H1 (cell line): ENCODE results near the gene UQCC5. TPM values are rescaled to one million over a fixed set of nuclear protein-coding genes. Genes with fewer than 3 reads are reported as not detected.

Source experiments
- CHD2 ChIP-seq: IDR thresholded peaks from 2 replicates; pipeline ENCODE4 v1.6.1; 2012; ENCODE audit warnings: low read length, improper control_type of control experiment
- CHD7 ChIP-seq: fragments of 300-600 bp; sonication (generic); IDR thresholded peaks from 2 replicates; pipeline ENCODE4 v1.7.1; 2012; ENCODE audit warnings: low read length, moderate library complexity, mild to moderate bottlenecking, inconsistent platforms; ENCODE audit not compliant: insufficient replicate concordance
- HDAC2 ChIP-seq, 2 experiments: fragments of 300-600 bp in 1 of 2; sonication (generic) in 1 of 2; IDR thresholded peaks; 2 replicates each; pipeline ENCODE4 v1.6.1; 2011 to 2012; ENCODE audit warnings: low read depth in 2 of 2, low read length in 2 of 2, mild to moderate bottlenecking in 2 of 2, moderate library complexity in 2 of 2, borderline replicate concordance in 1 of 2, inconsistent platforms in 1 of 2
- polyA plus RNA-seq, 7 experiments: library from polyadenylated mRNA; depleted of rRNA in 3 of 7; stranded (reverse) in 5 of 7; unstranded in 2 of 7; fragments of >200 nt in 5 of 7; fragments of 200-250 nt in 2 of 7; gene quantifications; 1 replicate in 5 of 7; 2 replicates in 1 of 7; 4 replicates in 1 of 7; pipeline versions ENCODE4 v1.2.1 to v1.2.3, GENCODE V29; 2011 to 2013; ENCODE audit warnings: missing spikeins in 2 of 7, mixed read lengths in 2 of 7
- total RNA-seq: library from RNA; stranded (reverse); fragmentation: NEBNext Ultra II Directional; extraction: Animal tissue kit (Norgen Biotek cat#: 25700); gene quantifications from 2 replicates; pipeline ENCODE4 v1.2.1, GENCODE V29; 2021

Gene UQCC5
- total and polyA plus RNA-seq, 2 of the 8 experiments (the other 6 are each of a cell fraction or from before 2014, with no cell fraction given) = 35.0 to 37.7 TPM

GRCh38 chr3:52522651-52523251 is 13.7 kb upstream of the UQCC5 start (continued):
- TF ChIP-seq CHD7 = no peak
- no peak for TF ChIP-seq HDAC2 (IDR thresholded peaks at IDR 0.05; ENCODE audit: borderline replicate concordance in 1 of 2, low read depth in 2 of 2, low read length in 2 of 2)
- TF ChIP-seq CHD2 = no peak
